Activated T-helper 1 cell treated with anti-CD3 and anti-CD28 coated beads, Interleukin-2, amount 50 U/mL, for 16 hours (primary cell): ENCODE results near the gene ADCY2.

Source experiments
- DNase-seq, 2 donors: peaks; one replicate each; pipeline ENCODE4 v3.0.0-alpha.2; 2020; ENCODE audit warnings: low read depth in 1 of 2, low spot score in 1 of 2

Gene ADCY2

DNA sequence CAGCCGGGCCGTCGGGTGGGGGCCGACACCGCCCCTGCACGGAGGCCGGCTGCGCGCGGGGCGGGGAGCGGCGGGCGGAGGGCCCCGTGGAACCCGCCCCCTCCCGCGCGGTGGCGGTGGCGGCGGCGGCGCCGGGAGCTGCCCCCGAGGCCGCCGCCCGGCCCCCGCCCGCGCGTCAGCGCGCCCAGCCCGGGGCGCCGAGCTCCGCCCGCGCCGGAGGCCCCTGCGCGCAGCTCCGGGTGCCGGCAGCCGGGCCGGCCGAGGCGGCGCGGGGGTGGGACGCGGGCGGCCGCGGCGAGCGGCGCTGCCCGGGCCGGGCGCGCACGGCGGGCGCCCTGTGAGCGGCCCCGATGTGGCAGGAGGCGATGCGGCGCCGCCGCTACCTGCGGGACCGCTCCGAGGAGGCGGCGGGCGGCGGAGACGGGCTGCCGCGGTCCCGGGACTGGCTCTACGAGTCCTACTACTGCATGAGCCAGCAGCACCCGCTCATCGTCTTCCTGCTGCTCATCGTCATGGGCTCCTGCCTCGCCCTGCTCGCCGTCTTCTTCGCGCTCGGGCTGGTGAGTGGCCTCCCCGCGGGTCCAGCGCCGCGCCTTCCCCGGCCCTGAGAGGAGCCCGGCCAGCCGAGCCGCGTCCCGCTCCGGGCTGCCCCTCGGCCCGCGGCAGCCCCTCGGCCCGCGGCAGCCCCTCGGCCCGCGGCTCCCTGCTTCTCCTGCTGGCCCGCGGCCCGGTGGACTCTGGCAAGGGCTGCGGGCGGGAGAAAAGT, at the start of gene ADCY2:
ADCY2 (plus strand) TSS at position 192 of the 766 bp plus-strand sequence; CDS start at position 351, 159 bp downstream.
- no peak for DNase-seq

DNA sequence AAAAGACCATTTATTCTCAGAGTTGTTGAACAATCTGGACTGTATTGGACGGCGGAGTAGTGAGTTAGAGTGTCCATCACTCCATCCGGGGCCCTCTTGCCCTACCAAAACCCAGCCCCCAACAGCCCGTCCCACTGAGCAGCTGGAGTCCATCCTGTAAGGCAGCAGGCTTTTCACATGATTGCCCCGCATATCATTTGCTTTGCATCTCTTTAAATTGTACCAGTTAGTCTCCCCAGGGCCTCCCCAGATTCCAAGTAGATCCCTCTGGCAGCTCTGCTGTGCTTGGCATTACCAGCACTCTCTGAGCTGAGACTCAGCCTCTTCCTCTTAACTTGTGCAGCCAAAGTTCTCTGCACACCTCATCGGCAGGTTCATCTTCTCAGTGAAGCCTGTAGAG, 48.6 kb upstream of the ADCY2 start:
- DNase-seq, result no peak

DNA sequence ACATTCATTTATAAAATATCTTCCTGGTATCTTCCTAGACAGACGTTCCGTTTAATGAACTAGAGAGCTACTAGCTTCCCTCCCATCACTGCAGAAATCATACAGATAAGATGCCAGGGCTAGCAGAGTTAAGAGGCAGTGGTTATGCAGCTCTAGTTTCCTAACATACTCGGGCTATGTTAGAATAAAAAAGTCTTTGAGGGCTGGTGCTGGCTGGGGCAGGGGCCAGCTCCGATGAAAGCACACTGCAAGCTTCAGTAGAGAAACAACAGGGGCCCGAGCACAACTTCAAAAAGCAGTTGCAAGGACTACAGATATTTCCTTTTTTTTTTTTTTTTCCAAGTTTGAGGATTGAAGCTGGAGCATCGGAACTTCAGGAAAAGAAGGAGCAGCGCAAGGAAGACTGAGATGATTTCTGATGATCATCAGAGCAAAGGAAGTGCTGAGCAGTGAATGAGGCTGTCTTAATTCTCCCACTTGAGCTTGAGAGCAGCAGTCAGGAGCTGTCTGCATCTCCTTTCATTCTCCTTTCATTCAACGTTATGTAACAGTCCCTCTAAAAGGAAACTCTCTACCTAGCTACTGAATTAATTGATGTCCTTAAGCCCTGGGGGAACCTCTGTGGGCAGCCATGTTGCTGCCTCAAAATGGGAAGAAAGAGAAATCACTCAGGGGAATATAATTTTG, 47.6 kb upstream of the ADCY2 start:
- DNase-seq, result no peak

DNA sequence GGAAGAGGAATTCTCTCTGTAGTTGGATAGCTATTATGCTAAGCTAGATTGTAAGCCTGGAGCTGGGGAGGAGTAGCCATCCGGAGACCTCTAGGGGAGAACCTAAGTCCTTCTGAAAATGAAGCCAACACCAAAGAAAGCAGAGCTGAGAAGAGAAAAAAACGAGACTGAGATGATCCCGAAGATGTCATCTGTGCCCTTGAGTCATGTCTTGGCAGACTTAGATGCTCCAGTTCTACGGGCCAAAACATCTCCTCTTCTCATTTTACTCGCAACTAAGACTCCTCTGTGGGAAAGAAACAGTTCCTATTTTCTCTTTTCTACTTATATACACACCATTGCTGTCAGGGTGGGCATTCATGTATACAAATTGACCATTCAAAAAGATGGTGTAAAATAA, 34.3 kb upstream of the ADCY2 start:
- DNase-seq, result no peak

DNA sequence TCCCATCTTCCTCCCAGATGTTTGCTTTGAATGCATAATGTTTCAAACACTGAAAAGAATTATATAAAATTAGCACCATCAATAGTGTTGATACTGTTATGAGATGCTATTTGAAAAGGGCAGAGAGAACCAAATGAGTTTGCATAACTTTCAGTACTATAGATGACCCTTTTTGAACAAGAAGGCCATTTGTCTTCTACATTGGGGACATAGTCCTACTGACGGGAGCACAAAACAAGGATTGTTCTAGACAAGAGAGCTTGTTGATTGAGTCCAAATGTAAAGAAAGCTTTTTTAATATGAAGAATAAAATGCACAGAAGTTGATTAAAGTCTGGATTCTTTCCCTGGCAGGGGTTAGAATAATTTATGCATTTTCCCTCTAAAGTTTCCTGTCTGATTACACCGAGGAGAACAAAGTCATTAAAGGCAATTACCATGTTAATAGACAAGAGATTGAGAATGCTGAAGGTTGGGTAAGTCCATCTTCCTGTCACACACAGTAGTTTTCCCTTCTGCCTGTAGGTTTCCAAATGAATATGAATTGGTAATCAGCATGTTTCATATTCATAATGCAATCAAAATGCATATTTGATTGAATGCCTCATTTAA, 32.8 kb upstream of the ADCY2 start:
- no peak for DNase-seq

DNA sequence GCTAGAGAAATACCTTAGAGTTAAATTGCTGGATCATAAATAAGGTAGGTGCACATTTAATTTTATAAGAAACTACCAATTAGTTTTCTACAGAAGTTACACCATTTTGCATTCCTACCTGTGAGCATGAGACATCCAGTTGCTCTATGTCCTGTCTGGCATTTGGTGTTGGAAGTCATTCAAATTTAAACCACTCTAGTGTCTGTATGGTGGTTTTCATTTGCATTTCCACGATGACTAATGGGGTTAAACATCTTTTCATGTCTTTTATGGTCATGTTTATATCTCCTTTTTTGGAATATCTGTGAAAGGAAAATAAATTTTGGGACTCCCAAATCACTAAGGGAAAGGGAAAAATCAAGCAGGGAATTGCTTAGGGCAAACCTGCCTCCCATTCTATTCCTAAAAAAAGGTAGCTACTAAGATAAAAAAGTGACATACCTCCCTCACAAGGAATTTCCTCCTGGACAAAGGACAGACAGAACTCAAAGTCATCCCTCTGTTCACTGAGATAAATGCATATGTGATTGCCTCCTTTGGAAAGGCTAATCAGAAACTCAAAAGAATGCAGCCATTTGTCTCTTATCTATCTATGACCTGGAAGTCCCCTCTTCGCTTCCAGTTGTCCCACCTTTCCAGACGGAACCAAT, 31.6 kb upstream of the ADCY2 start:
- no peak for DNase-seq

DNA sequence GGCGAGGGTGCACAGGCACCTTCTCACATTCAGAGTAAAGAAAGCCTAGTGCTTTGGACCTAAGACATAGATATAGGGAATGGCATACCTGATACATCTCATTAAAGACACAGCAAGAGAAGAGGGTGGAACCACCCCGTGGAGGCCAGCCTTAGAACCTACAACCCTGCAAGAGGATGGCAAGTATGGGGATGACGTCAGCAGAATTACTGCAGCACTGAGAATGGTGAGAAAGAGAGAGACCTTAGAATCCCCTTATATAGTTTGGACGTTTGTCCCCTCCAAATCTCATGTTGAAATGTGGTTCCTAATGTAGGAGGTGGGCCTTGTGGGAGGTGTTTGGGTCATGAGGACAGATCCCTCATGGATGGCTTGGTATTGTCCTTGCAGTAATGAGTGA, 28.2 kb upstream of the ADCY2 start:
- no peak for DNase-seq

DNA sequence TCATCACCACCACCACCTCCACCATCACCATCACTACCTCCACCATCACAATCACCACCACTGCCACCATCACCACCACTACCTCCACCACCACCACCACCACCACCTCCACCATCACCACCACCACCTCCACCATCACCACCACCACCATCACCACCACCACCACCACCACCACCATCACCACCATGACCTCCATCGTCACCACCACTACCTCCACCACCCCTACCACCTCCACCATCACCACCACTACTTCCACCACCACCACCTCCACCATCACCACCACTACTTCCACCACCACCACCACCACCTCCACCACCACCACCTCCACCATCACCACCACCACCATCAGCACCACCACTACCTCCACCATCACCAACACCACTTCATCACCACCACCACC, 23.5 kb upstream of the ADCY2 start:
- DNase-seq, result no peak

DNA sequence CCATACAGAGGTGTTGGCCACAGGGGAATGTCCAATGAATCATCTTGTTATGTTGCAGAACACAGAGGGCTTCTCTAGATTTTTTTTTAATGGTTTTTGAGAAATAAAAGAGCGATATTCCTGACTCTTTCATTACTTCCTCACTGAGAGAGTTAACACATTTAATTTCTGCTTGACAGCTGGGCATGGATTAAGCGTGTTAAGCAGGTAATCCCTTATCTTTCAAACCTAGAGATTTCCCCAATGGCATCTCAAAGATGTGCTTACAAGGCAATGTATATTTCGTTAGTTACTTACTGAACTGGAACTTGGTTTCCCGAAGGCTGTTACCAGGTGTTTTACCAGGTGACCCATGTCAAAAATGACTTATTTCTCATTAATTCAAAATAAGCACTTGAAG, 21.8 kb upstream of the ADCY2 start:
- no peak for DNase-seq

DNA sequence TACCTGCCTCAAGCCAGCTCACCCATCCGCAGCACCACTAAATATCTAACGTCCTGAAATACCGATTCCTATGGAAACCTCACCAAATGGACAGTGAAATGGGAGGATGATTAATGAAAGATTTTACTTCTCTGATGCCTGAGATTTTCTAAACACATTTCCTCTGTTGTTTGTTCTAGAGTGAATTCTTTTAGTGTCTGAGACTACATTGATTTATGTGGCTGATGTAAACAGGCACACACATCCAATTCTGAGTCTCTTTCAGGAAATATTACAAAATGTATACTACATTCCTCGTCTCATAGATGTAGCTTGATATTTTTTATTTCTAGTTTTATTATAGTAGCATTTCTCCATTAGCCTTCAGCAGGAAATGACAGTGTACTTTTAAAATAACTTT, 20.5 kb upstream of the ADCY2 start:
- no peak for DNase-seq

DNA sequence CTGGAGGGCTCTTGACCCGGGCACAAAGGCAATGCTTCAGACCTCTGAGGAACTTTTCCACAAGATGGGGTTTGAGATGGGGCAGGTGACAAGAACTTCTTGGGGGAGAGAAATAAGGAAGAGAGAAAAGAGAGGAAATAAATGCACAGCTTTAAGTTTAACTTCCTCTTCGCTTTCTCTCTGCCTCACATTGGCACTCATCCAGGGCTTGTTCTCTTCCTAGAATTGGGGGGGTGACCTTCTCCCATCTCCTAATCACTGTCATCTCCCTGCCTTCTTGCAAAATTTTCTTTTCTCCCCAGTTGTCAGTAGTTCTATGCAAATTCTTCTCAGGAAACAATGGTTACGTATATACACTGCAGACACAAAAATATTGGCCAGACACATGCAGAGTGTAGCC, 19.1 kb upstream of the ADCY2 start:
- DNase-seq, result no peak

DNA sequence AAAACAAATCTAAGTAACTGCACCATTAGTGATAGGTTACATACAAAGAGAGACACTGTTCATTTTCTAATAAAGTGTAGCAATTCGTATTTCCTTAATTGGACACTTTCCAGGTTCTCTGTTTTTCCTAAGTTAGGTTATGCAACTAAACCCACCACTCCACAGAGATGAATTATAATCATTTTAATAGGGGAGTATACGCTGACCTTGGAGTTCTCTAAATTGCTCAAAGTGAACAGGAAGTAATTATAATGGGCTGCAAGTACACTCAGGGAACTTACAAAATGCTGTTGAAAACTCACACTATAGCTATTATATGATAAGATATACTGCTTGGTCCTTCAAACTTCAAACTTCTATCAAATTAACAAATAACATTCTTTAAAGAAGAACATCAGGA, 18.2 kb upstream of the ADCY2 start:
- DNase-seq, result no peak

DNA sequence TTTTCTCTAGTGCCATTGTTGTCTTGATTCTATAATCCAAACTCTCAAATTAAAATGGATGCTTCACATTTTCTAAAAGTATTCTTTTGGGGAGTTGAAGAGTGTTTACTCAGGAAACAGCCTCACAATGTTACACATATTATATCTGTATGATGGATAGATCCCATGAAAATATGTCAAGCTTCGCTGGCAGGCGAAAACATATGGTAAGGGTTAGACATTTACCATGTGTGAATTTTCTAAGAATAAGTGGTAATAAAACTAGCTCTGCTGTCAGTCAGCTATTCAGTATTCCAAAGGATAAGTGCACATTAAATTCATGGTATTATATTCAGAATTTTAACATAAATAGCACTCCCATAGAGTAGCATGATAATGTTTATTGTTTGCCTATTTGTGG, 13.3 kb upstream of the ADCY2 start:
- DNase-seq, result no peak

DNA sequence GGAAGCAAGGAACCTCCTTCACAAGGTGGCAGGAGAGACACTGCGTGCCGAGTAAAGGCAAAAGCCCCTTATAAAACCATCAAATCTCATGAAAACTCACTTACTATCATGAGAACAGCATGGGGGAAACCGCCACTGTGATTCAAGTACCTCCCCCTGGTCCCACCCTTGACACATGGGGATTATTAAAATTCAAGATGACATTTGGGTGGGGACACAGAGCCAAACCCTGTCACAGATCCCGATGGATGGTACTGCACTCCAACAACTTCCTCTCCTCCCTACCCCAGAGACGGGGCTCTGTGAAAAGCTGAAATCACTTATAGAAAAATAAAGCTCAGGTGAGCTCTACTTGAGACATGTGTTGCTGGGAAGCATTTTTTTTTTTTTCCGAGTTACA, 10.3 kb upstream of the ADCY2 start:
- no peak for DNase-seq

DNA sequence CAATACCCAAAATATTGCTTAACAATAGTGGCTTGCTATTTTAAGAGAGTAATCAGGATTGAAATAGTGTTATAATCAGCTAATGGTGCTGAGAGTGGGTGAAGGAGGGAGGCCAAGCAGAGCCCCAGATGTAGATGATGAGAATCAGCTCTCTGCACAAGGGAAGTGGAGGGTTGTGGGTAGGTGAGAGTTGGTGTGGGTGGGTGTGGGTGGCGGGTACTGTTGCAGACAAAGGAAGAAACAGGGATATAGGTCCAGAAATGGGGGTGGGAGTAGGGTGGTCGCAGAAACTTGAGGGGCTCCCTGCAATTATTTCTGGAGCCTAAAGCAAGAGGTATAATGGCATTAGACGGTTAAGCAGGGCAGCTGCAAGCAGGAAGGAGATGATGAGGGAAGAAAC, 7.4 kb upstream of the ADCY2 start:
- DNase-seq, result no peak

DNA sequence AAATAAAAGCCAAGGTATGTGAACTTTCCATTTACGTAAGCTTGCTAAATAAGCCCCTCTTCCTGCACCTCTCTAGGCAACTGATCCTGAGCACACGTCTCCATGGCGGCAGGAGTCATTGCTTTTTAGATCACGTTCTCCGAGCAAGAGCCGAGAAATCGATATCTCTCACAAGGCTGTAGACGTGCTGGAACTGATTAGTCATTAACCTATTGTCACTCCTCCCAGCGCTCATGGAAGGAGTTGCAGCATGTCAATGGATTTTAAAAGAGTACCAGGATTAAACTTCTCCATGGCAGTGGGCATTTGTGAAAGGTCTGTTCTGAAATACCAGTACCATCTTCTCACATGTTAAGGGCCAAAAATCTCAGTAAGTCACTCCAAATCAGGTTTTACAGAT, 4.7 kb upstream of the ADCY2 start:
- no peak for DNase-seq

DNA sequence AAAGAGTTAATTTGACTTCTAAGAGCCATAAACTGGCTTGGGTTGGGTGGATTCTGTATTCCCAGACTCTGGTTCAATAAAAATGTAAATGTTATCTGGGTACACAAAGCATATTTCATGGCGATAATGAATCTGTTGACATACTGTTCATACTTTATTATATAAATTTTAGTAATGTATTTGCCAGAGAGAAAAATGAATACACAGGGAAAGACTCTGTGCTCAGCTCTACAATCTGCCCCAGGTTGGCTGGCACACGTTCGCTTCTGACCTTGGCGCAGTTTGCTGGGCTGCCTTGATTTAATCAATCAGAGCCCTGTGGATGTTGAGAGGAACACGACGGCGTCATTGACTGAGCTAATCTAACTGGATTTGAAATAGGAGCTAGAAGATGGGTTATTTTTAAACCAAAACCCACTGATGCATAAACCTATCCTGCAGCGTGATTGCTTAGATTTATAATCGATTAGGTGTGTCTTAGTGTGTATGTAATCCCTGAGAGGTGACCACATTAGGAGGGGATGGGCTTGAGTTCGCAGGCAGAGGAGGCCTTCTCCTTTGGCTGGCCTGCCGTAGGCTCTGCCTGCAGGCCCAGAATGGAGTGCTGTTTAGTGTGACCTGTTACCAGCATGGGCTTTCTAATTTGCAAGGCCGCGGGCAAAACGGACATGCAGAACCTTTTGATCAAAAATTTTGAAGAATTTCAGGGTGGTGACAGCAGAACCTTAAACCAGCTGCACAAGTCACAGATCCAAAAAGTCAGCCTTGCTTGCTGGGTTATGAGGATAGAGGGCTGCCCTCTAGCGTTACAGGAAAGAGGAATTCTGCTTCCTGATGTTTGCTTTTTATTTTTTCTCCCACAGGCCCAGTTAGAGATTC, 3.9 kb upstream of the ADCY2 start:
- DNase-seq, result no peak

DNA sequence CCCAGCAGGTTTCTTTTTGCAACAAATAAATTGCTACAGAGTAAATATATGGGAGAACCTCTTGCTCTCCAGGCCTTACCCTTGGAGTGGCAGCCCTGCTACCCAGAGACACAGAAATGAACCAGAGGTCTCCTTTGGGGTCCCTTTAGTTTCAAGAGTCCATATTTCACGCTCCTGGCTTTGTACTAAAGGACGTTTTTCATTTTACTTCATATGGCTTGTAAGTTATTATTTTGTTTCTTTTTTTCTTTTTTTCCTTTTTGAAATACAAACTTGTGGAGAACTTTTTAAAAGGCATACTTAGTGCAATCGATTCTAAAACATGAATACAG, 3.3 kb upstream of the ADCY2 start:
- DNase-seq, result no peak

DNA sequence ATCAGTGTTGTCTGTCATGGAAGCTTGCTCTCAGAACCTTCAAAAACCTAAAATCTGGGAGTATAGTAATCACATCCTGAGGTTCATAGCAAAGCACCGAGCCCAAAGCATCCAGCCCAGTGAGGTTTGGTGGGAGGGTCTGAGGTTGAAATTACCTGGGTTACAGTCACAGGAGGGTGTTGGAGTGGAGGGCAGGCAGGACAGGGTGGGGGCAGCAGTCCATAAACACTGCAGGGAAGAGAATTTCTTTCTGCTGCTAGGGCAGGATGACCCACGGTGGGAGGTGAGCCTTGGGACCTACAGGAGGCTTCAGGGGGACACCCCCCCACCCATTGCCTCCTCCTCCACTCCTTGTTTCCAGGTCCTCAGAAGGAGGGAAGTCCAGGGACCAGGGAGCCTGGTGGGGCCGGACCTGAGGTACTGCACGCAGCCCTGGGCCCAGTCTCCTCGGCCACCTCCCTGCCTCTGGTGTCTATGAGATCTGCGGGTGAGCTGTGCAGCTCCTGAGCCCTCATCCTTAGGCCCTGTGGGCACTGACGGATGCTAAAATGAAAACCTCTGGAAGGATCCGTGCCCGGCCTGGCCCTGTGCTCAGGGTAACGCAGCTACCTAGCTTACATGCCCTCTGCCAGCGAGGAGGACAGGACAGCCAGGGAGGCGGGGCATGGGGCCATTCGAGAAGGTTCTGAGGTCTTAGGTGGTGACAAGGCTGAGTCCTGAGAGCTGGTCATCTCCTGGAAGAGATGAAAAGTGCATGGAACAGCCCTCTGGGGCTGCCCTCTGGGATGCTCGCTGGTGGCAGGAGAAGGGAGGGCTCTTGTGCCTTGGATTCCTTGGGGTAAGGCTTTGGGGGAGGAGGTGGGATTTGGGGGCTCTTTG, 1.8 kb upstream of the ADCY2 start:
- no peak for DNase-seq

DNA sequence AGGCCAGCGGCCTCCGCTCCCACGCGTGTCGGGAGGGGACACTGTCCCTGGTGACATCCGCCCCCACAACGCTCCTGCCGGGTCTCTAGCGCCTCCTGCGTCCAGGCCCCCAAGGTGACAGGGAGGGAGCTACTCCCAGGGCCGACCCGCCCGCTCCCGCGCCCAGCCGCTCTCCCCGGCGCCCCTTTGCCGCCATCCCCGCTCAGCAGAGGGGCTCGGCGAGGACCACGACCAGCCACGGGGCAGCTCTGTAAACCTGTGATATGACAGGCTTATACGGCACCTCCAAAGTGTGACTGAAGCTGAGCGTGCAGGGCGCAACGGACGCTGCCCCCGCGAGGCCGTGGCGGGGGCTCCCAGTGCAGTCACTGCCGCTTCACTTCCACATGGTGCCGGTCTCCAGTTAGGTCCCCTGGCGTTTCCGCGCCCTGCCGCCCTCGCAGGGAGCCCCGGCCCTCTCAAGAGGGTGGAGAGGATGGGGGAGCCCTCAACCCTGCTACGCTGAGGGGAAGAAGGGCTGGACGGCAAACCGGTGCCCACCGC, 978 bp upstream of the ADCY2 start:
- DNase-seq, result no peak
